Epidermal melanocyte (primary cell): ENCODE measurements around the gene HOXD9.

Experiments used
- DNase-seq: peaks from one replicate; pipeline ENCODE4 v3.0.0; 2011; ENCODE audit warnings: low spot score; ENCODE audit not compliant: insufficient read length

HOXD9 gene

DNA sequence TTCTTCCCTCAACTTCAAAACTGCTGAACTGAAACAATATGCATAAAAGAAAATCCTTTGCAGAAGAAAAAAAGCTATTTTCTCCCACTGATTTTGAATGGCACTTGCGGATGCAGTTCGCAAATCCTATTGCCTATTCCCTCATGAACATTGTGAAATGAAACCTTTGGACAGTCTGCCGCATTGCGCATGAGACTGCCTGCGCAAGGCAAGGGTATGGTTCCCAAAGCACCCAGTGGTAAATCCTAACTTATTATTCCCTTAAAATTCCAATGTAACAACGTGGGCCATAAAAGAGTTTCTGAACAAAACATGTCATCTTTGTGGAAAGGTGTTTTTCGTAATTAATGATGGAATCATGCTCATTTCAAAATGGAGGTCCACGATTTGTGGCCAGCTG is 15.4 kb downstream of the HOXD9 start:
- DNase-seq = no peak

- DNase-seq = no peak
Measured at GRCh38 chr2:176138526-176138922, 16.0 kb downstream of the HOXD9 start.

DNA sequence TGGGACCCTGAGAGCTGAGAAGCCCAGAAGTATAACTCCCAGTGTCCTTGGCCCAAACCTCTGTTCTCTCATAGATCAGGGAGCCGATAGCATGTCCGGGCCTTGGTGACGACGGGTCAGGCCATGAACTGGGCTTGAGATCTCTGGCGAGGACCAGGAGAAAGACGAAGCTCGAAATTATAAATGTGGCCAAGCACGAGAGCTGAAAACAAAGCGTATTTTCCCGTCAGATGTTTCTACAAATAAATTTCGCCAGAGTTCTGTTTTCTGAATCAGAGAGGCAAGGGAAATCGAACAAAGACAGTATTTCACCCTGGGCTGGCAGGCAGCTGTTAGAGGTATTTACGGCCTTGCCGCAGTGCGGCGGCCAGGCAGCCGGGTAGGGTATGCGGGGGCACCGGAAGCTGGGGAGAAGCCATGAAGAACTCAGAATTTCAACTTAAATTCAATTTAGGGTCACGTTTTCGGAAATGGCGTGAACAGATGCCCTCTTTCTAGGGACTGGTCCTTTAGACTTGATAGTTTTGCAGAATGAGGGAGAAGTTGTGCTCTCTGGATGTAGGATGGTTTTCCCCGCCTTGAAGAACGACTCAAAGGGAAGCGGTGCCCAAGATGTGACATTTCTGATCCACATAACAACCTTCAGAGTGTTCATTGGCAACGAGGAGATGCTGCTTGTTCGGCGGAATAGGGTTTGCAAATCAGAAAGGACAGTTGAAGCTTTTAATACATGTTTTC is 16.6 kb downstream of the HOXD9 start:
- DNase-seq = no peak

DNA sequence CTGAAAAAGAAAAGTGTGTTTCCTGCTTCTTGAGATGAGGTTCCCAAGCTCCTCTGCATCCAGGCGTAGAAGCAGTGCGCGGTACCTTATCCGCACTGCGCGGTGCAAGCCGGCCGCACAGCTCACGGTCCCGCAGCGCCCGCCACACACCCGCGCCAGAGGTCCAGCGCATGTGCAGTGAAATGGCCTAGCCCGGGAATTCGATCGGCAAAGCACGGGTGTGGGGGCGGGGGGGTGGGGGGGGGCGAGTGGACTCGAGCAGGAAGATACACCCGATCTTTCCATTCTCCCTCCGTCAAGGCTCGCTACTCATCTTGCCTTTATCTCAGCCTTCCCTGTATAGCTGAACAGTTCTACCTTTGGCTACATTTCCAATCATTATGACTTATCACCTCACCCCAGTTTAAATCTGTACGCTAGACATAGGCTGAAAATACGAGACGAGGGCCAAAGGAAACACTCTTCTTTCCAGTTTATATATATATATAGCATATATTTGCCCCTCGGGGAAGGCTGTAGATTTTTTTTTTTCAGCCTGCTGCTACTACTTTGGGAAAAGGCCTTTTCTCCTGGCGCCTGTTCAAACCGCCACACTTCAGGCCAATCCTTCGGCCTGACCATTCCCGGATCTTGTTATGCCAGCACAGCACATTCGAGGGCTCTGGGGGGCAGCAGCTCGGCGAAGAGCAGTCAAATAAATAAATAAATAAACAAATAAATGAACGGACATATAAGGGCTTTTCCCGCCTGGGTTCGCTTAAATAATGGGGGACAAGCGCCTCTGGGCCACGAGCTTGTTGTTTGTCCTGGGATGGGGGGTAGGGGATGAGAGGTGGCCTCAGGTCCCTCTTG is 17.4 kb downstream of the HOXD9 start:
- DNase-seq = no peak

DNA sequence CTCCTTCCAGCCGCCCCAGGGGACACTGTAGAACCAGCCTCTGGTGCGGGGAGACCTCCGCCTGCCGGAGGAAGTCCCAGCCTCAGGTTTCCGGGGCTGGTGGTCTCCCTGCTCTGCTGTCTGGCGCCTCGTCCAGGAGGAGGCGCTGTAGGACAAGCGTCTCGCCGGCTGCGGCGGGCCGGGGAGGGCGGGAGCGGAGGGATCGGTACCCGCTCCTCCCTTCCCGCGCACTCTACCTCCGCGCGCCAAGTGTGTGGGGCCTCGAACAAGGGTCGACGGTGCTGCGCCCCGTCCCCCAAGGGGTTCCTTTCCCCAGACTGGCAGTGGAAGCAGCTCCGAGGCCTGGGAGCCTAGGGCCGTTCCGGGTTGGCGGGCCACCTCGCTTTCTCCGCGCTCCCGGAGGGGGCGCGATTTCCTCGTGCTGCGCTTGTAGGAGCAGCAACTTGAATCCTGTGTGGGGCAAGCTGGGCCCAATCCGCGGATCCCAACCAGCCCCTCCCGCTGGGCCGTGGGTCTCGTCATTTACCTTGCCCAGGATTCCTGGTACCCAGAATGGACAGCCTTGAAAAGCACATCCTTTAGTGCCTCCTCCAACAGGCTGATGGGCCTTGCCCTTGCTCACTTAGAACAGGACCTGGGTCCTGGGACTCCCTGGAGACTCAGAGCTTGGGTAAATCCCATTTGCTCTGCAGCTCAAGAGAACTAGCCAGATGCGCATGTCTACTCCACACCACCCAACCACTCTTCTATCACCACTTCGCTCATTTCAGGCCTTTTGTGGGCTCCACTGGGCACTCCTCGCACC is 18.2 kb downstream of the HOXD9 start:
- DNase-seq = peak; percentile 84

DNA sequence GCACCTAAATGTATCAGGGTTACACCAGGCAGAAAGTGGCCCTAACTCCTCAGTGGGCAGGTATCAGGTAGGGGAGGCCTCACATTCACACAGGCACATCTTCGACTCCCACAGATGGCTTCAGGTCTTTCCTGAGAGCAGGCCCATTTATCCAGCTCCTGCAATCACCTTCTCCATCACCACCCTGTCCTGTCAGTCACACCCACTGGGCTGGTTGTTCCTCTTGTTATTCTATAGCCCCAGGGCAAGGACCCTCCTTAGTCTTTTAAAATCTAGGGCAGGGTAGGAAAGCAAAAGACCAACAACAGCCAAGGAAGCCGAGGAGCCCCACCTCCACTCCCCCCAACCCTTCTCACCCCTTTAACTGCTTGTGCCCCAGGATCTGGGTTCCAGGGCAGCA is 19.8 kb downstream of the HOXD9 start:
- DNase-seq = no peak

- no peak for DNase-seq
Measured at GRCh38 chr2:176145085-176145969, 22.8 kb downstream of the HOXD9 start.

GRCh38 chr2:176146101-176146500 is 23.6 kb downstream of the HOXD9 start:
- no peak for DNase-seq

DNA sequence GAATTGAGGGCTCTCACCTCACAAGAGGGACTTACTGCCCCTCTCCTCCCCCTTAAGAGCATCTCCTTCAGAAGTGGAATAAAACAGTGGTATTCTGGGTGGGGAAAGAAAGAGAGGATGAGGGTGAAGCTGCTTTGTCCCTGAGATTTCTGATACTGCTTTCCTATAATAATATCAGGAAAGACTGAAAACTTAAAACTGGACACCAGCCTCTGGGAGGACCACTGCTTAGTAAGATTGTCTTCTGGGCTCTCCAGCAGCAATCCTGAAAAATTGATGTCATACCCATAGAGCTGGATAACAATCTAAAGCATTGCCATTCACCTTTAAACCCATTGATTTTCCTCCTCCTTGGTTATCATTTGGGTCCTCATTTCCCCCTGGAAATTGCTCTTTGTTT is 24.1 kb downstream of the HOXD9 start:
- DNase-seq = no peak

DNA sequence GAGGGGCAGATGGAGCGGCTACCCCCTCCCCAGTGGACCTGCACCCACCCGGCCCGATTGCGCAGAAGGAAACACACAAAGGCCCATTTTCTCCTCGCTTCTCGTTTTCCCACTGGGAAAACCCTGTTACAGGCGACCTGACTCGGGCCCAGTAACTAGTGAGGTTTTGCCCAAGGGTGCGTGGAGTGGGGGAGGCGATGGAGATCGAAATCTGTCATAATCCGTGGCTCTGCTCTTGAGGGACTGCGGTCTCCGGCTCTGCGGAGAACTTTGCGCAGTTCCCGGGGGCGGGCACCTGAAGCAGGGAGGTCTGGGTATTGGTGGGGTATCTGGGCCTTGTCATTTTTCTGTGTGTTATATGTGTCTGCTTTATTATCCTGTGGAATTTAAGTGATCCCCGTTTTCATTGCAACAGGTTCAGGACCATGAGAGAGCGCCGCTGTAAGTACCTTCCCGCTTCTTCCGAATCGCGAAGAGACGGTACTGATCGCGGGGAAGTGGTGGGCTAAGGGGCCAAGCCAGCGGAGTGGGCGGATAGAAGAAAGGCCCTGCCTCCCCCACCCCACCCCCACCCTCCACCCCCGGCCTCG is 24.8 kb downstream of the HOXD9 start:
- no peak for DNase-seq

GRCh38 chr2:176147800-176148496 is 25.4 kb downstream of the HOXD9 start:
- DNase-seq = no peak

- DNase-seq = no peak
Measured at GRCh38 chr2:176148751-176149421, 26.4 kb downstream of the HOXD9 start.

GRCh38 chr2:176149481-176149938 is 27.0 kb downstream of the HOXD9 start:
- no peak for DNase-seq

- DNase-seq = no peak
Measured at GRCh38 chr2:176149939-176150583, 27.5 kb downstream of the HOXD9 start.

- no peak for DNase-seq
Measured at GRCh38 chr2:176150584-176151441, 28.3 kb downstream of the HOXD9 start.

GRCh38 chr2:176151442-176152287 is 29.1 kb downstream of the HOXD9 start, which contains the start of gene HOXD4:
Gene HOXD4, plus strand, starts transcription at chr2:176151550. Its CDS starts 84 bp downstream, at chr2:176151634.
- no peak for DNase-seq
